IPS-NIHi7 (cell line): ENCODE results near the gene PGAM5.
"Not testable (repeated sequence)": the region's sequence is repeated elsewhere in the genome, so short reads cannot be mapped to it uniquely, and the experiment has no call there.

Experiments used
- DNase-seq: peaks from one replicate; pipeline ENCODE4 v3.0.0; 2012; ENCODE audit warnings: mixed read lengths; ENCODE audit errors: extremely low spot score

The PGAM5 gene

GRCh38 chr12:132689227-132689626 is 21.4 kb upstream of the PGAM5 start:
- DNase-seq = no peak

- DNase-seq = no peak
Measured at GRCh38 chr12:132690112-132690511, 20.5 kb upstream of the PGAM5 start.

- DNase-seq = not testable (repeated sequence)
Measured at GRCh38 chr12:132692030-132692429, 18.6 kb upstream of the PGAM5 start.

- not testable (repeated sequence) for DNase-seq
Measured at GRCh38 chr12:132694888-132695287, 15.8 kb upstream of the PGAM5 start.

- no peak for DNase-seq
Measured at GRCh38 chr12:132695431-132695830, 15.2 kb upstream of the PGAM5 start.

- DNase-seq = no peak
Measured at GRCh38 chr12:132698341-132698740, 12.3 kb upstream of the PGAM5 start.

- DNase-seq = no peak
Measured at GRCh38 chr12:132700212-132700822, 10.3 kb upstream of the PGAM5 start.

GRCh38 chr12:132702640-132703039 is 8.0 kb upstream of the PGAM5 start:
- DNase-seq = no peak

- no peak for DNase-seq
Measured at GRCh38 chr12:132703641-132704040, 7.0 kb upstream of the PGAM5 start.

GRCh38 chr12:132707241-132707640 is 3.4 kb upstream of the PGAM5 start:
- DNase-seq = no peak

GRCh38 chr12:132708150-132708549 is 2.5 kb upstream of the PGAM5 start:
- DNase-seq = no peak

- DNase-seq = no peak
Measured at GRCh38 chr12:132710043-132710404, 618 bp upstream of the PGAM5 start.

GRCh38 chr12:132711080-132711843 is 620 bp downstream of the PGAM5 start:
- DNase-seq = peak; percentile 55

- no peak for DNase-seq
Measured at GRCh38 chr12:132713123-132713522, 2.5 kb downstream of the PGAM5 start.

- no peak for DNase-seq
Measured at GRCh38 chr12:132715874-132716273, 5.2 kb downstream of the PGAM5 start.

GRCh38 chr12:132716356-132716755 is 5.7 kb downstream of the PGAM5 start:
- no peak for DNase-seq

GRCh38 chr12:132717011-132717410 is 6.4 kb downstream of the PGAM5 start:
- DNase-seq = no peak

- DNase-seq = peak; percentile 11
Measured at GRCh38 chr12:132717531-132718387, 7.1 kb downstream of the PGAM5 start.

GRCh38 chr12:132718644-132719043 is 8.0 kb downstream of the PGAM5 start:
- no peak for DNase-seq

- no peak for DNase-seq
Measured at GRCh38 chr12:132719141-132719953, 8.7 kb downstream of the PGAM5 start.

- no peak for DNase-seq
Measured at GRCh38 chr12:132719954-132720324, 9.3 kb downstream of the PGAM5 start.
